Measurements from ENCODE around the gene TCF23. TPM values are rescaled to one million over a fixed set of nuclear protein-coding genes. Genes with fewer than 3 reads are reported as not detected.
A peak's percentile ranks its signal among the peaks of the same experiment; 100 is the strongest.

TCF23 gene
- total and polyA plus RNA-seq, 4 donors, result 0.01 to 0.18 (median 0.04) TPM; not detected in 1

GRCh38 chr2:27133195-27133875 is 15.5 kb upstream of the TCF23 start:
- Histone ChIP-seq H3K4me3 (peak overlapping the region; percentile 72), H3K9ac (ENCODE audit: insufficient read depth in 1 of 2, low read length in 2 of 2) (peak overlapping the region in 1 of 2 donors; percentile 70), H3K36me3 (ENCODE audit: control insufficient read depth in 4 of 4, insufficient read depth in 4 of 4, low read length in 4 of 4) (peaks cover 0 to 29% (median 21%) of the 10 kb centered on the region in 4 donors), H3K27ac (ENCODE audit: low read depth in 1 of 2, low read length in 1 of 2) (peak overlapping the region in 1 of 2 donors; percentile 88), H3K27me3 (ENCODE audit: control insufficient read depth in 3 of 3, insufficient read depth in 3 of 3, low read length in 2 of 3) (no peaks in the 10 kb centered on the region), H3K4me1 (ENCODE audit: control insufficient read depth in 5 of 5, insufficient read depth in 5 of 5, low read length in 5 of 5) (peaks cover 0 to 12% (median 8%) of the 10 kb centered on the region in 5 donors), H3K9me3 (ENCODE audit: control insufficient read depth in 4 of 4, insufficient read depth in 3 of 4, low read length in 3 of 4) (no peaks in the 10 kb centered on the region)
- WGBS, 2 donors, result 44 to 46% methylated on average over 14 of the region's 14 CpGs
- ATAC-seq (ENCODE audit: insufficient read depth, low FRiP score) (no peak), DNase-seq (no peak)
- TF ChIP-seq CTCF (IDR thresholded peaks at IDR 0.05; ENCODE audit: control extremely low read depth, extremely low read depth), result no peak

- H3K9me3 ChIP-seq (ENCODE audit: control insufficient read depth in 4 of 4, insufficient read depth in 3 of 4, low read length in 3 of 4), result no peaks in the 10 kb centered on the region
- peaks cover 0 to 12% (median 8%) of the 10 kb centered on the region in 5 donors for H3K4me1 ChIP-seq (ENCODE audit: control insufficient read depth in 5 of 5, insufficient read depth in 5 of 5, low read length in 5 of 5)
- H3K9ac ChIP-seq (ENCODE audit: insufficient read depth in 1 of 2, low read length in 2 of 2), result peak within 1 kb of the TSS; percentile 37 to 70
- 0 to 1% methylated on average over 82 to 86 of the region's 86 CpGs for WGBS, 2 donors
- peak; percentile 98 for DNase-seq
- peaks cover 0 to 29% (median 21%) of the 10 kb centered on the region in 4 donors for H3K36me3 ChIP-seq (ENCODE audit: control insufficient read depth in 4 of 4, insufficient read depth in 4 of 4, low read length in 4 of 4)
- no peaks in the 10 kb centered on the region for H3K27me3 ChIP-seq (ENCODE audit: control insufficient read depth in 3 of 3, insufficient read depth in 3 of 3, low read length in 2 of 3)
- ATAC-seq (ENCODE audit: insufficient read depth, low FRiP score), result peak; percentile 95
- H3K27ac ChIP-seq (ENCODE audit: low read depth in 1 of 2, low read length in 1 of 2), result peak within 1 kb of the TSS; percentile 88 to 91
- no peak for TF ChIP-seq CTCF (IDR thresholded peaks at IDR 0.05; ENCODE audit: control extremely low read depth, extremely low read depth)
- H3K4me3 ChIP-seq, result peak within 1 kb of the TSS; percentile 72
Measured at GRCh38 chr2:27133905-27134780, 14.7 kb upstream of the TCF23 start, which contains the start of gene PREB. PREB (minus strand) TSS chr2:27134636; CDS start chr2:27134421, 215 bp downstream.

DNA sequence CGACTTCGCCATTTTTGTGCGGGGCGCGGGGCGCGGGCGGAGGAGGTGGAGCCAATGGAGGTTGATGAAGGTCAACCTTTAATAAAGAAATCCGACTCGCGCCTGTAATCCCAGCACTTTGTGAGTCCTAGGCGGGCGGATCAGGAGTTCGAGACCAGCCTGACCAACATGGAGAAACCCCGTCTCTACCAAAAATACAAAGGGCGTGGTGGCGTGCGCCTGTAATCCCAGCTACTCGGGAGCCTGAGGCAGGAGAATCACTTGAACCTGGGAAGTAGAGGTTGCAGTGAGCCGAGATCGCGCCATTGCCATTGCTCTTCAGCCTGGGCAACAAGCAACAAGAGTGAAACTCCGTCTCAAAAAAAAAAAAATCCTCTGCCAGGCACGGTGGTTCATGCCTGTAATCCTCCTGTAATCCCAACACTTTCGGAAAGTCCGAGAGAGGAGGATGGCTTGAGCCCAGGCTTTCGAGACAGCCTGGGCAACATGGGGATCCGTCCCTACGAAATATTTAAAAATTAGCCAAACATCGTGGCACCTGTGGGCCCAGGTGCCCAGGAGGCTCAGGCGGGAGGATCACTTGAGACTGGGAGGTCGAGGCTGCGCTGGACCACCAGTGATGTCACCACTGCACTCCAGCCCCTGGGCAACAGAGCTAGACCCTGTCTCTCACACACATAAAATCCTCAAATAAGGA is 13.9 kb upstream of the TCF23 start:
- no peak overlapping the region for H3K9ac ChIP-seq (ENCODE audit: insufficient read depth in 1 of 2, low read length in 2 of 2)
- H3K4me3 ChIP-seq, result no peak overlapping the region
- no peaks in the 10 kb centered on the region for H3K9me3 ChIP-seq (ENCODE audit: control insufficient read depth in 4 of 4, insufficient read depth in 3 of 4, low read length in 3 of 4)
- H3K36me3 ChIP-seq (ENCODE audit: control insufficient read depth in 4 of 4, insufficient read depth in 4 of 4, low read length in 4 of 4), result peaks cover 0 to 24% (median 21%) of the 10 kb centered on the region in 4 donors
- TF ChIP-seq CTCF (IDR thresholded peaks at IDR 0.05; ENCODE audit: control extremely low read depth, extremely low read depth), result no peak
- DNase-seq, result no peak
- H3K4me1 ChIP-seq (ENCODE audit: control insufficient read depth in 5 of 5, insufficient read depth in 5 of 5, low read length in 5 of 5), result peaks cover 0 to 12% (median 8%) of the 10 kb centered on the region in 5 donors
- WGBS, 2 donors, result 54 to 55% methylated on average over 33 of the region's 33 CpGs
- ATAC-seq (ENCODE audit: insufficient read depth, low FRiP score), result no peak
- no peaks in the 10 kb centered on the region for H3K27me3 ChIP-seq (ENCODE audit: control insufficient read depth in 3 of 3, insufficient read depth in 3 of 3, low read length in 2 of 3)
- H3K27ac ChIP-seq (ENCODE audit: low read depth in 1 of 2, low read length in 1 of 2), result peak overlapping the region in 1 of 2 donors; percentile 37
